GM18870 (cell line): ENCODE data around the gene MICAL2.
"Not testable (repeated sequence)": the region's sequence is repeated elsewhere in the genome, so short reads cannot be mapped to it uniquely, and the experiment has no call there.

Source experiments
- ATAC-seq: cut with Tn5 transposase; IDR thresholded peaks from one replicate; pipeline ENCODE4 v1.9.1; 2021; ENCODE audit warnings: moderate library complexity; ENCODE audit not compliant: unreplicated experiment

The MICAL2 gene

DNA sequence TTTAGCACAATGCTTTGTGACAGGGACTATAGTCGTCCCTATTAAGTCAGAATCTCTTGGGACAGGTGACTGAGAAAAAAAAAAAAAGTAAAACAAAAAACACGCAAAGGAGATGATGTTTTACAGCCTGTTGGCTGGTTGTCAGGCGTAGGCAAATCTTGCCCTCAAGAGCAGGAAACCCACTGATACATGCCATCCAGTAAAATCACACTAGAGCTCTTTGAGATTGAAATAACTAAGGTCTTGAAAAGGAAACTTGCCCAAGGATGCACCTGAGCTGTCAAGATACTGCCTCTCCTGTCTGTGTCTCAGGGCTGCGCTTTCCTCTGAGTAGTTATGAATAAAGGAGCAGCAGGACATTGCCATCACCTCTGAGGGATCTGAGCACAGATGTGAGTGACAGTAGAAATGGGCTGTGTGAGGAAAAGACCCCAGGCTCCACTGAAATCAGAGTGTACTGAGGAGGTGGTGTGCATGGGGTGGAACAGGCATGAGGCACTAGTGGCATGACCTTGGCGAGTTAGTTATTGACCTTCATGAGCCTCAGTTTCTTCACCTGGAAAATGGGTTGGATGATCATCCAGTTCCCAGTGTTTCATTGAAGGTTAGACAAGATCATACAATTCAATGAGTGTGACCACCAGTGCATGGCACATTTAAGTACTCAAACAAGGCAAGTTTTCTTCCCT lies 23.3 kb downstream of the MICAL2 start:
- ATAC-seq = no peak

DNA sequence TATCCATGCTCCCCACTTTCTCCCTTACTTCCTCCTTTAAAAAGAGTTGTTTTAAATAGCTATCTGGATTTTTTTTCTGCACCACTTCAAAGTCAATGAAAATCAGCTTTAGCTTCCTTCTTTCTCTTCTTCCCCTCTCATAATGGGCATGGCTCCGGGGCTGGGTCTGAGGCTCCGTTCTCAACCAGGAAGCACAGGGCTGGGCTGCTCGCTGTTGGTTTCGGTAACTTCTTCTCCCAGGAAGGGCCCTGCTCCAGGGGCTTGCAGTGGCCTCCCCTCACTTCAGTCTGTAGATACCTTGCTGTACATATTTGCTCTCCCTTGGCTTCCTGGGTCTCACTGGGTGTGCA lies 23.8 kb downstream of the MICAL2 start:
- no peak for ATAC-seq

DNA sequence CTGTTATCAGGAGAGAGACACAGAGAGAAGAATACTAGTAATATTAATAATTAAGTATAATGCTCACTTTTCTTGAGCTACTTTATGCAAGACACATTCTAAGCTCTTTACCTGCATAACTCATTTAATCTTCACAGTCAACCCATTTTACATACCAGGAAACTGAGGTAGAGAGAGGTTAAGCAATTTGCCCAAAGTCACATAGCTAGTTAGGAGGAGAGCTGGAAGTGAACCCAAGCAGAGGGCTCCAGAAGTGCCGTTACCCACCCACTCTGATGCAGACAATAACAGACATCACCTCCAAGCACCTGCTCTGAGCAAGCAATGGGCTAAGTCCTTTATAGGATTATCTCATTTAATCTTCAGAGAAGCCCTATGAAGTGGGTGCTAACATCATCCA lies 24.8 kb downstream of the MICAL2 start:
- ATAC-seq = no peak

DNA sequence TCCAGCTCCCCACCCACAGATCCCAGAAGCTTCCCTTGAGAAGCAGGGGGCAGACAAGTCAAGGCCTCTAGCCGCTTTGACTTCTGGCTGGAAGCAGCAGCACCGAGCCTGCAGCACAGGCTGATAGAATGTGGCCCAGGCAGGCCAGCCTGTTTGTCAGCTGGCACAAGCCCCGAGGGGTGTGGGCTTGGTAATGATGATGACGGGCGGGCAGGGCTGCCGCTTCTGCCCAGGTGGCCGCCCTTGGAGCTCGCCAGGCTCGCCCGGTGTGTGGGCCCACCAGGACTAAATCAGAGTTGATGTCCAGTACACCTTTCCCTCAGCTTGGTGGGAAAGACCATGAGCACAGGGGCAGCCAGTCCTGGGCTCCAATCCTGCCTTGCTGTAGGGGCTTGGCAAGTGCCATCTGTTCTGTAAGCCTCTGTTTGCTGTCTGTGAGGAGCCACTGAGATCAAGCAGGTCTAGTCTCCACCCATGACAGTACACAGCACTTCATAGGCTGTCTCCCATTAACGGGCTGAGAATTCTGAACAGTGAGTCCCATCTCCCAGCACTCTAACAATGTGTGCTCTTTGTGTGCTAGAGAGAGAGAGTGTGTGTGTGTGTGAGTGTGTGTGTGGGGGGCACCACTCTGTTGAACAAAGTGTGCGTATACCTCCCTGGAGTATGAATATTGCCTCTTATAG lies 26.8 kb downstream of the MICAL2 start:
- ATAC-seq = no peak

DNA sequence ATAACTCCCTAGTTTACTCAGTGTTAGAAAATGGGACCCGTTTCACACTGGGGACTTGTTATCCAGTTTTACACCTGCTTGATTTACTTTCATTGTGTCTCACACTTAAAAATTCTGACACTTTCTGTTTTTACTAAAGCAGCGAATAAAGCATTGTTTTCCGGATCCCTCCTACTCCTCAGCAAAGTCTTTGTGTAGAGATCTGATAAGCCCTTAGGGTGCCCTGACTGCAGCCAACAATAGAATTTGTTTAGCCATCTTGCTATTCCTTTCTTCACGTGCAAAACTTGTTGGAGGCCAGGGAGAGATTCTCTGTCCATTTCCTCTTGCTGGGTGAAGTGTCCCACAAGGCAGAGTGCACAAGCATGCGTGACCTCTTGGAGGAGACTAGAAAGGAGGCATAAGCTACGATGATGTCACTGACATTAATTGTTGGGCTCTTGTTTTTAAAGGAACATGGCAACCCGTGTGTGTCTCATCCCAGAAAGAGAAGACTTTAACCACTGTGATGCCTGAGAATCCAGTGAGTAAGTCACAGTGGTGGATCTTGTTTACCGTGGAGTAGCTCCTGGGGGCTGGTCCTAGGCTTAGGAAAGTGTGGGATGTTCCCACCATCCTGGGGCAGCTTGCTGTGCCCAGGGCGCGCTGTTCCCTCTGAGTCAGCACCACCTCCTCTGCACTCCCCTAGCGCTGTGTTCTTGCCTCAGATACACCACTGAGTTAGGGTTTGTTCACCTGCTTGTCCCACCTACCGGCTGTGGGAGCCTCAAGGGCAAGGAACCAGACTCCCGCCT lies 27.7 kb downstream of the MICAL2 start:
- no peak for ATAC-seq

DNA sequence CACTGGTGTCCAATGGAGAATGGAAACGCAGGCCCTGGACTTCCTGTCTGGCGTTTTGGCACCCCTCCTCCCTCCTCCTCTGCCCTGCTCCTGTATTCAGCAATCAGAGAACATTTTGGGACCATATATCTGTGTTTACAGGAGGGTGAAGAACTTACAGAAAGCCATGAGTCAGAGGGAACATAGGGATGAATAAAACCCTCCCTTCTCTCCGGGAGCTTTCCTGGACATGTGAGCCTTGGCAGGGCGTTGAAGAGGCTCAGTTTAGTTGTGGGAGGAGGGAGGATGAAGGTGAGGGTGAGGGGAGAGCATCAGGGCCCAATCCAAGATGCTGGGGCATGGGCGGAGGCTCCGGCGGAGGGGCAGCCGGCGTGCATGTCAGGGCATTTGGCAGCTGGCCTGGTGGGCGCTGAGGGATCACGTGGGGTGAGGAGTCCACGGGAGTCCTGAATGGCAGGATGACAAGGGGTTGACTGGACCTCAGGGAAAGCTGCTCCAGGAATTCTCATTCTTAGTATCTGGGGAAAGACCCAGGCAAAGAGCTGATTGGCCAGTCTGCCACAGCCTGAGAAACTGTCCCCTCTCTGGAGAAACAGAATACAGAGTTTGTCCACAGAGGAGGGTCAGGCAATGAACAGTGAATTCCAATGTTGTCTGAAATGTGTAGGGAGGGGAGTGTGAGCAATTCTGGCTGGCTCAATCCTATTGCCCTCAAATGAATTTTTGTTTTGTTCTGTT lies 28.9 kb downstream of the MICAL2 start:
- no peak for ATAC-seq

DNA sequence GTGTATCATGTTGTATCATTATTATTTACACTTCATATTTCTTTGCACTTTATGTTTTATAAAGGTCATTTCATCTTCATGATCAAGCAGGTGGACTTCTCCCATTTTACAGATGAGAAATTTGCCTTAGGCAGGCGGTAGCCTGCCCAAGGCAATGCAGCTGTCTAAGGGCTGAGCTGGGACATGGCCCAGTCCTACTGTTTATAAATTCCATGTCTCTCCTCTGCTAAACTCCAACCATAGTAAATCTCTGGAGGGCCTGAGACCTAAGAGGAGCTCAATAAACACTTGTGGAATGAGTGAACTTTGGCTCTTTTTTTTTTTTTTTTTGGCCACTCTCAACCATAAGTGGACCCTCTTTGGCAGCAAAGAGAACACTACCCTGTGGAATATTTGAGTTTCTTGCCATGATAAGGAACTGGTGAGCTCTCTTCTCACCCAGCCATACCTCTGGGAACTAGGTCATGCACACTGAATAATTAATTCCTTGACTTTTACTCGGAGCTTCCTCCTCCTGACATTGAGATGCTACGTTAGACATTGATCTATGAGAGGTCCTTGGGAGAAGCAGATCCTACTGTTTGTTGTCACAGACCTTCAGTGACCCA lies 29.9 kb downstream of the MICAL2 start:
- no peak for ATAC-seq

DNA sequence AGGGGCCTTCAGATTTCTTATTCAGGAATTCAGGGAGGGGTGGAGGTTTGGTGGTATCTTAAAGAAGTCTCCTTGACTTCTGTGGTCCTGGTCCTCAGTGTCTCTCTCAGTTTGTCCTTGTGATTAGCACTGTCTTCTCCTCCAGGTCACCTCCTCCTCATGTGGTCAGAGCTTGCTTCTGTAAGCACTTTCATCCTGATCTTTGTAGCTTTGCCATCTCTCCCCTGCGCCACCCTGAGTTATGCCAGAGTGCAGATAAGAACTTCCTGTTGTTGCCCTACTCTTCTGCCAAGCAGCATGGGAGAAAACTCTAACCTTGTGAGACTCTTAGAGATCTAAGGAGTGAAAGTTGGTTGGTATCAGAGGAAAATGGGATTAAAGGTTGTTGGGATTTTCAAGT lies 30.9 kb downstream of the MICAL2 start:
- ATAC-seq = no peak

DNA sequence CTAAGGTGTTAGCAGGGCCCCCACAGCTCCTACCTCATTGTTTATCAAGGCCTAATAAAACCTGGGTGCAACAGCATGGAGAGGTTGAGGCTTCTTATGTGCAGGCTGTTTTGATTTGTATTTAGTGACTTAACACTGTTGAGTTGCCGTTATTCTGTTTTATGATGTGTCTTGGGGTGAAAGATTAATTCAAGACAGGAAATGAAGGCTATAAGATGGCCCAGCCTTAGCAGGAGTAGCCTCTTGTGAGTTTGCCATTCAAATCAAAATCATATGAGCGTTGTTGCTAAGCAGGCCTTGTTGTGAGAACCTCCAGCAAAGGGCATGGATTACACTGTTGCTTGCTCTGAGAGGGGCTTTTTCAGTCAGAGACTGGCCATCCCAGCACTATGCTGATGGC lies 31.8 kb downstream of the MICAL2 start:
- ATAC-seq = no peak

DNA sequence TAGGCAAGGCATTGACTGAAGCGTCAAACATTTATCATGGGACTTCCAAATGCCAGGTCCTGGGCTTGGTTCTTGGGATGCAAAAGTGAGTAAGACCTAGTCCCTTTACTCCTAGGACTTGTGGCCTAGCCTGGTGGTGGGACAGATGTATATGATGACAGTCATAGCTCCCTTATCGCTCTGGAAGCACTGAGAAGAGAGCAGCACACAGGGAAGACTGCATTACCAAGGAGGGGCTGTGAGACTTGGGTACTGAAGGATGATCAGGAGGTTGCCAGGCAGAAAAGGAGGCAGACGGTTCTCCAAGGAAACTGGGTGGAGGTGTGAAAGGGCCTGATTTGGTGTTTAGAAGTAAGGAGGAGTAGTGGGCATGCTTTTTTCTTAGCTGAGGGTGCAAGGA lies 32.5 kb downstream of the MICAL2 start:
- ATAC-seq = no peak

DNA sequence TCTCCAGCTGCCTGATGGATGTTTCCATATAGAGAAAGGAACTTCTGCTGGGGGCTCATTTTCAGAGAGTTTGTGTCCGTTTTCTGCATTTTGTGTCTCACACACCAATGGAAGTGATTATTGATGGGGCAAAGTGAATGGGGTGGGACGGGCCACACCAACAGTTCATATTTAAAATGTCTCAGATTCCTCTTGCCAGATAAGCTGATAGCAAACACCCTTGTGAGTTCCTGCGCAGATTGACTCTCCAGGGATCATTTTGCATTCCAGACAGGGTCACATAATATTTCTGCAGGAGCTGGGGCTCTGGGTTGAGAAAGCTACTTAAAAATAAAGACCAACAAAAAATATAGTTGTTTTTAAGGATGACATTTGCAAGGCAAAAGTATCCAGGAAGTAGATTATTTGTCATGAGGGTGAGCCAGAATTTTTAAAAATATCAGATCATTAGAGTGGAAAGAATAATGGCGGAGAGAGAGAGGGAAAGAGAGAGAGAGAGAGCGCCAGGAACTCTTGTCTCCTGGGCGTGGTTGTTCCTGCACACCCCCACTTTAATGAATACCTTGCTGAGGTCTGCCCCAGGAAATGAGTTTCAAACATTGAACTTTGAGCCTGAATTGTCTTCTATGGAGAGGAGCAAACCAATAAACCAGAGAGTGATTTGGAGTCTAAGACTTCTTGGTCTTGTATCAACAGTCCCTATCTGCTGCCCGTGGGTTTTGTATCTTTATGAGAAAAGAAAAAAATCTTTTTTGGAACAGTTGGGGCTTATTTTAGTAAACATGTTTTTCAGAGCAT lies 33.3 kb downstream of the MICAL2 start:
- ATAC-seq = no peak

DNA sequence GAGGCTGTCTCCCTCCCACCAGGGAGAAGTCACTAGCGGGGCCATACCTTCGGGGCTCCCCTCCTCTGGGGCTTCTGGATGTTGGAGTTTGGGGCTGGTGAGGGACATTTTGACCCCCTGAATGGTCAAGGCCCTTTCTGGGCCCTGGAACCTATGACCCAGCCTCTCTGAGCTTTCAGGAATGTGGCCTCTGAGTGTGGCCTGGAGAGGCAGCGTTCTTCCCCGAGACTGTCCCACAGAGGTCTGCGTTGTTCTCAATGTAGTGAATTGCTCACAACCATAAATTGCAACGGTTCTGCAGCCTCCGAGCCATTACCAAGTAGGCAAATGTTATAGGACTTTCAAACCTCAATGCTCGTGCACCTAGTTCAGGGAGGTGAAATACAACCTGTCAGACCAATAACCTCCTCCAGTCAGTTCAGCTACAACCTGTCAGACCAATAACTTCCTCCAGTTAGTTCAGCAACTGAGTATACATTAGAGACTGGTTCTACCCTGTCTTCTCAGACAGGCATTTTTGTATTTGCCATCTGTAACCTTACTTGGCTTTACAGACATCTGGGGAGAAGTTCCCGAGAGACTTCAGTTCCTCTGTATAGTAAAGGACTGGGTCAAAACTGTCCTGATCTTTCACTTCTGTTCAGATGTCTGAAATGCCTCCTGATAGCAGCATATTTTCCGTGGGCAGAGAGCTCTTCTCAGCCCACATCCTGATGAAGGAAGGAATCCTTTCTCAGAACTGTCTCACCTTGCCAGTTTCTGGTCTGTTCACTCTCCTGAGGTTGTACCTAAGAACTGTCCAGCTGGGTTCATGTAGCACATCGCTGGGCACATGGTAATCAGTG lies 34.2 kb downstream of the MICAL2 start:
- no peak for ATAC-seq

DNA sequence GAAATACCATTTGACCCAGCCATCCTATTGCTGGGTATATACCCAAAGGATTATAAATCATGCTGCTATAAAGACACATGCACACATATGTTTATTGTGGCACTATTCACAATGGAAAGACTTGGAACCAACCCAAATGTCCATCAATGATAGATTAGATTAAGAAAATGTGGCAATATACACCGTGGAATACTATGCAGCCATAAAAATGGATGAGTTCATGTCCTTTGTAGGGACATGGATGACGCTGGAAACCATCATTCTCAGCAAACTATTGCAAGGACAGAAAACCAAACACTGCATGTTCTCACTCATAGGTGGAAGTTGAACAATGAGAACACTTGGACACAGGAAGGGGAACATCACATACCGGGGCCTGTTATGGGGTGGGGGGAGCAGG lies 36.3 kb downstream of the MICAL2 start:
- not testable (repeated sequence) for ATAC-seq

DNA sequence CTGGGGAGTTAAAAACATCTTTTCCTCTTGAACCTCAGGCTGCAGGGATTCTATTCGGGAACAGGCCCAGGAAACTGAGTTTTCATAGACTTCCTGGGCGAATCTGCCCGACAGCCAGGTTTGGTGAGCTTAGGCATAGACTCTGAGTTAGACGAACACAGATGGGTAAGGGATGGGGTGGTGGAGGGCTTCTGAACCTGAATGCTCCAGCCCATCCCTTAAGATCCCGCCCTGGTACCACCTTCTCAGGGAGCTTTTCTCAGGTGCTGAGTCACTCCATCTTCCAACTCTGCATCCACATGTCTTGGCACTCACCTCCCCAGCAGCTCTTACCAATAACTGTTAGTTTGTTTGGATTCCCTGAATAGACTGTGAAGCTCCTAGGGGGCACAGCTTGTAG lies 37.4 kb downstream of the MICAL2 start:
- no peak for ATAC-seq

DNA sequence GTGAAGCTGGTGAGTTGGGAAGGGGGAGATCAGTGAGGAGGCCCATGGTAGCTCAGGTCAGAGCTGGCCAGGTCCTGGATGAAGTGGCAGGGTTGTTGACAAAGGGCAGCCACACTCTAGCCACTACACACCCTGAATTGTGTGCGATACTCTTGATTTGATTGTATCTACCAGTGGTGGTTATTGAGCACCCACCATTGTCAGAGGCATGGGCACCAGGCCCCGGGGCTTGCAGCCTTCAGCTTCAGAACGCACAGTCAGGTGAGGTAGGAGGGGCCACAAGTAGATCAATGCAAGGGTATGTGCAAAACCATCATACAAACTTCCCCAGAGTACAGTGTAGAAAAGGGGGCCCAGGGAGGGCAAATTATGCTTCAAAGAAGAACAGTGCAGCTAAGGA lies 38.1 kb downstream of the MICAL2 start:
- ATAC-seq = no peak

DNA sequence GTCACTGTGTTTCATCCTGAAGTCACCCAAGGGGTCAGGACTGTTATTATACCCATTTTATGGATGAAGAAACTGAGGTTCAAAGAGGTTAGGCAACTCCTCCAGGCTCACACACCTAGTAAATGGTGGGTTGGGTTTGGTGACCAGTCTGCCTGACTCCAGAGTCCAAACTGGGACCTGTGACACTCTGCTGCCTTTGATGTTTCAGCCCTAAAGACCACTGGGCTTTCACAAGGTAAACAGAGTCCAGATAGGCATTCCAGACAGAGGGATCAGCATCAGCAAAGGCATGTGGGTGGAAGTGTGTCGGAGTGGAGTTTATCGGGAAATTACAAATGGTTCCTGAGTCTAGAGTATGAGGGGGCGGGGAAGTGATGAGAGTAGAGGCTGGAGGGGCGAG lies 38.5 kb downstream of the MICAL2 start:
- no peak for ATAC-seq

DNA sequence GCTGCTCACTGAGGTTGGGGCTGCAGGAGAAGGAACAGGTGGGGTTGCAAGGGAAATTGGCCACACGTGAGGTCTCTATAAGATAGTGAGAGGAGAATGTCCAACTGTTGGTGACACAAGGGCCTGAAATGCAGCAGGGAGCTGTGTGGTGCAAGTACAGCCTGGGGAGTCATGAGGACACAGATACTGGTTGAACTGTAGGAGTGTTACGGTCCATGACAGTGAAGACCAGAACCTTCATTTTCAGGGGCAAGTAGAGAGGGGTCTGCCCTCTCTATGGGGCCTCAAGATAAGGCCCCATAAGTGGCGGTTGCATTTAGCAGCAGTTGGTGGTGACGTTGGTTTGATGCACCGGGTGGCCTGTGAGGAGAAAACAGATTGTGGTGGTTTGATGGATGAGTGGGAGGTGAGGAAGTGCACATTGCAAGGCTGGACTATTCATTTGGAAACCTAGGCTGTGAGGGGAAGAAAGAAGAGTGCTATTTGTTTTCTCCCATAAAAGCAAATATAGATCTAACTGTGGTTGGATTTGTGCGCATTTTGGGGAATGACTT lies 39.4 kb downstream of the MICAL2 start:
- no peak for ATAC-seq

DNA sequence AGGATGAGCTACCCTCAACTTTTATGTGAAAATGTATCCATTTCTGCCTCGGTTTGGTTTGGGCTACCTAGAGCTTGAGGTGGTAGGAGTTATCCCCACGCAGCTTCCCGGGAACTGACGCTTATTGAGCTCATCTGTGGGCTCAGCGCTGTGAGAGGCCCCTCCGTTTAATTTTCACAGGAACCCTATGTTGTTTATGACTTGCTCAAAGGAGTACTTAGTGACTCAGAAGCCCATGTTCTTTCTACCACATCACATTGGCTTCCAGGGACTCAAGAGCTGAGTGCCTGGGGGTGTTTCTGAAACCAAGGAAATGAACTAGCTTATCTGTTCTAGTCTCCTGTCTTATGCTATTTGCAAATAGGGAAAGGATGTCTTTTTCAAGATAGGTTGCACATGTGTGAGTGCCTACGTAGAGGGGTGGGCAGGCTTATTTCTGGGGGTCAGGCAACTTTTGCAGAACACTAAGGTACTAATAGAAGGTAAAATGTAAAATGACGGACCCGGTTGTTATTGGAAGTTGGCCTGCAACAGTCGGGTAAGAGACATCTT lies 40.5 kb downstream of the MICAL2 start:
- no peak for ATAC-seq

DNA sequence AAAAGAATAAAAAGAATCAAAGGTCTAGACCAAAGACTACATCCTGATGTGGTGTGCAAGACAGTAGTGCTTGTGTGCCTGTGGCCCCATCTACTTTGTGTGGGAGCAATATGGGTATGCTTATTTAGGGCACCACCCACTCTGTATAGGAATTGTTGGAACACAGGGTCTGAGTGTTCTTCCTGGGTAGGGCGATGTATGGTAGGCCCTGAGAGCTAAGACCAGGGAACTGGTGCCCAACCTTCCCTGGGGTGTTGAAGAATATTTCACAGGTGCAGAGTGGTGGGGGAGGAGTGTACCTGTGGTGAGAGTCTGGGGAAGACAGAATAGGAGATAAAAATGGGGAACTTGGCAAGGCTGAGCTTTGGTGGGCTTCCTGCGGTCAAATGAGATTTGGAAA lies 41.9 kb downstream of the MICAL2 start:
- no peak for ATAC-seq
